ENCODE results near the gene FBXO36.

DNA sequence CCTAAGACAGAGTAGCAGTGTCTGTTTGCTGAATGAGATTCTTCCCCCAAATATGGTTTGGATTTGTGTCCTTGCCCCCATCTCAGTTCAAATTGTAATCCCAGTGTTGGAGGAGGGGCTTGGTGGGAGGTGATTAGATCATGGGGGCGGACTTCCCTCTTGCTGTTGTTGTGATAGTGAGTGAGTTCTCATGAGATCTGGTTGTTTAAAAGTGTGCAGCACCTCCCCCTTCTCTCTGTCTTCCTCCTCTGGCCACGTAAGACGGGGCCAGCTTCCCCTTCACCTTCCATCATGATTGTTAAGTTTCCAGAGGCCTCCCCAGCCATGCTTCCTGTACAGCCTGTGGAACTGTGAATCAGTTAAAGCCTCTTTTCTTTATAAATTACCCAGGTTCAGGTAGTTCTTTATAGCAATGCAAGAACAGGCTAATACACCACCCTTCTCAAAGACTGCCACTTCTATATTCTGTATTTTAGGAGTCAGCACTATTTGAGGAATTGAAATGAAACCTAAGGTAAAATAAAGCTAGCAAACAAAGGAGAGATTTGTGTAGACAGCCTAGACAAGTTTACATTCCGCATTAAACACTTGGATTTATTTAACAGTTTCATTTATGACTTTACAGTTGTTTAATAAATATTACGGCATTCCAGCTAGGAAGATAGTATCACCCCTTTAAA is 21.6 kb downstream of the FBXO36 start:
- TF ChIP-seq EZH2 (IDR thresholded peaks at IDR 0.05; ENCODE audit: low read depth, unreplicated experiment) (no peak), POLR2AphosphoS5 (IDR thresholded peaks at IDR 0.05; ENCODE audit: low read depth) (no peak), EZH2phosphoT487 (IDR thresholded peaks at IDR 0.05; ENCODE audit: unreplicated experiment) (no peak), CREB1 (CRISPR knock-in tag; IDR thresholded peaks at IDR 0.05; ENCODE audit: low read depth) (no peak), ZNF331 (CRISPR knock-in tag; IDR thresholded peaks at IDR 0.05; ENCODE audit: low read depth) (no peak), JUNB (IDR thresholded peaks at IDR 0.05; ENCODE audit: unreplicated experiment) (no peak), STAT1 (IDR thresholded peaks at IDR 0.05; ENCODE audit: unreplicated experiment) (no peak)
- TF ChIP-seq, protein P1, sequence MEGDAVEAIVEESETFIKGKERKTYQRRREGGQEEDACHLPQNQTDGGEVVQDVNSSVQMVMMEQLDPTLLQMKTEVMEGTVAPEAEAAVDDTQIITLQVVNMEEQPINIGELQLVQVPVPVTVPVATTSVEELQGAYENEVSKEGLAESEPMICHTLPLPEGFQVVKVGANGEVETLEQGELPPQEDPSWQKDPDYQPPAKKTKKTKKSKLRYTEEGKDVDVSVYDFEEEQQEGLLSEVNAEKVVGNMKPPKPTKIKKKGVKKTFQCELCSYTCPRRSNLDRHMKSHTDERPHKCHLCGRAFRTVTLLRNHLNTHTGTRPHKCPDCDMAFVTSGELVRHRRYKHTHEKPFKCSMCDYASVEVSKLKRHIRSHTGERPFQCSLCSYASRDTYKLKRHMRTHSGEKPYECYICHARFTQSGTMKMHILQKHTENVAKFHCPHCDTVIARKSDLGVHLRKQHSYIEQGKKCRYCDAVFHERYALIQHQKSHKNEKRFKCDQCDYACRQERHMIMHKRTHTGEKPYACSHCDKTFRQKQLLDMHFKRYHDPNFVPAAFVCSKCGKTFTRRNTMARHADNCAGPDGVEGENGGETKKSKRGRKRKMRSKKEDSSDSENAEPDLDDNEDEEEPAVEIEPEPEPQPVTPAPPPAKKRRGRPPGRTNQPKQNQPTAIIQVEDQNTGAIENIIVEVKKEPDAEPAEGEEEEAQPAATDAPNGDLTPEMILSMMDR (conservative IDR thresholded peaks at IDR 0.05; ENCODE audit: low read depth in 2 of 2) = no peak
- TF ChIP-seq, protein P2, sequence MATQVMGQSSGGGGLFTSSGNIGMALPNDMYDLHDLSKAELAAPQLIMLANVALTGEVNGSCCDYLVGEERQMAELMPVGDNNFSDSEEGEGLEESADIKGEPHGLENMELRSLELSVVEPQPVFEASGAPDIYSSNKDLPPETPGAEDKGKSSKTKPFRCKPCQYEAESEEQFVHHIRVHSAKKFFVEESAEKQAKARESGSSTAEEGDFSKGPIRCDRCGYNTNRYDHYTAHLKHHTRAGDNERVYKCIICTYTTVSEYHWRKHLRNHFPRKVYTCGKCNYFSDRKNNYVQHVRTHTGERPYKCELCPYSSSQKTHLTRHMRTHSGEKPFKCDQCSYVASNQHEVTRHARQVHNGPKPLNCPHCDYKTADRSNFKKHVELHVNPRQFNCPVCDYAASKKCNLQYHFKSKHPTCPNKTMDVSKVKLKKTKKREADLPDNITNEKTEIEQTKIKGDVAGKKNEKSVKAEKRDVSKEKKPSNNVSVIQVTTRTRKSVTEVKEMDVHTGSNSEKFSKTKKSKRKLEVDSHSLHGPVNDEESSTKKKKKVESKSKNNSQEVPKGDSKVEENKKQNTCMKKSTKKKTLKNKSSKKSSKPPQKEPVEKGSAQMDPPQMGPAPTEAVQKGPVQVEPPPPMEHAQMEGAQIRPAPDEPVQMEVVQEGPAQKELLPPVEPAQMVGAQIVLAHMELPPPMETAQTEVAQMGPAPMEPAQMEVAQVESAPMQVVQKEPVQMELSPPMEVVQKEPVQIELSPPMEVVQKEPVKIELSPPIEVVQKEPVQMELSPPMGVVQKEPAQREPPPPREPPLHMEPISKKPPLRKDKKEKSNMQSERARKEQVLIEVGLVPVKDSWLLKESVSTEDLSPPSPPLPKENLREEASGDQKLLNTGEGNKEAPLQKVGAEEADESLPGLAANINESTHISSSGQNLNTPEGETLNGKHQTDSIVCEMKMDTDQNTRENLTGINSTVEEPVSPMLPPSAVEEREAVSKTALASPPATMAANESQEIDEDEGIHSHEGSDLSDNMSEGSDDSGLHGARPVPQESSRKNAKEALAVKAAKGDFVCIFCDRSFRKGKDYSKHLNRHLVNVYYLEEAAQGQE (IDR thresholded peaks at IDR 0.05; ENCODE audit: unreplicated experiment) = no peak
- TF ChIP-seq, protein P3, sequence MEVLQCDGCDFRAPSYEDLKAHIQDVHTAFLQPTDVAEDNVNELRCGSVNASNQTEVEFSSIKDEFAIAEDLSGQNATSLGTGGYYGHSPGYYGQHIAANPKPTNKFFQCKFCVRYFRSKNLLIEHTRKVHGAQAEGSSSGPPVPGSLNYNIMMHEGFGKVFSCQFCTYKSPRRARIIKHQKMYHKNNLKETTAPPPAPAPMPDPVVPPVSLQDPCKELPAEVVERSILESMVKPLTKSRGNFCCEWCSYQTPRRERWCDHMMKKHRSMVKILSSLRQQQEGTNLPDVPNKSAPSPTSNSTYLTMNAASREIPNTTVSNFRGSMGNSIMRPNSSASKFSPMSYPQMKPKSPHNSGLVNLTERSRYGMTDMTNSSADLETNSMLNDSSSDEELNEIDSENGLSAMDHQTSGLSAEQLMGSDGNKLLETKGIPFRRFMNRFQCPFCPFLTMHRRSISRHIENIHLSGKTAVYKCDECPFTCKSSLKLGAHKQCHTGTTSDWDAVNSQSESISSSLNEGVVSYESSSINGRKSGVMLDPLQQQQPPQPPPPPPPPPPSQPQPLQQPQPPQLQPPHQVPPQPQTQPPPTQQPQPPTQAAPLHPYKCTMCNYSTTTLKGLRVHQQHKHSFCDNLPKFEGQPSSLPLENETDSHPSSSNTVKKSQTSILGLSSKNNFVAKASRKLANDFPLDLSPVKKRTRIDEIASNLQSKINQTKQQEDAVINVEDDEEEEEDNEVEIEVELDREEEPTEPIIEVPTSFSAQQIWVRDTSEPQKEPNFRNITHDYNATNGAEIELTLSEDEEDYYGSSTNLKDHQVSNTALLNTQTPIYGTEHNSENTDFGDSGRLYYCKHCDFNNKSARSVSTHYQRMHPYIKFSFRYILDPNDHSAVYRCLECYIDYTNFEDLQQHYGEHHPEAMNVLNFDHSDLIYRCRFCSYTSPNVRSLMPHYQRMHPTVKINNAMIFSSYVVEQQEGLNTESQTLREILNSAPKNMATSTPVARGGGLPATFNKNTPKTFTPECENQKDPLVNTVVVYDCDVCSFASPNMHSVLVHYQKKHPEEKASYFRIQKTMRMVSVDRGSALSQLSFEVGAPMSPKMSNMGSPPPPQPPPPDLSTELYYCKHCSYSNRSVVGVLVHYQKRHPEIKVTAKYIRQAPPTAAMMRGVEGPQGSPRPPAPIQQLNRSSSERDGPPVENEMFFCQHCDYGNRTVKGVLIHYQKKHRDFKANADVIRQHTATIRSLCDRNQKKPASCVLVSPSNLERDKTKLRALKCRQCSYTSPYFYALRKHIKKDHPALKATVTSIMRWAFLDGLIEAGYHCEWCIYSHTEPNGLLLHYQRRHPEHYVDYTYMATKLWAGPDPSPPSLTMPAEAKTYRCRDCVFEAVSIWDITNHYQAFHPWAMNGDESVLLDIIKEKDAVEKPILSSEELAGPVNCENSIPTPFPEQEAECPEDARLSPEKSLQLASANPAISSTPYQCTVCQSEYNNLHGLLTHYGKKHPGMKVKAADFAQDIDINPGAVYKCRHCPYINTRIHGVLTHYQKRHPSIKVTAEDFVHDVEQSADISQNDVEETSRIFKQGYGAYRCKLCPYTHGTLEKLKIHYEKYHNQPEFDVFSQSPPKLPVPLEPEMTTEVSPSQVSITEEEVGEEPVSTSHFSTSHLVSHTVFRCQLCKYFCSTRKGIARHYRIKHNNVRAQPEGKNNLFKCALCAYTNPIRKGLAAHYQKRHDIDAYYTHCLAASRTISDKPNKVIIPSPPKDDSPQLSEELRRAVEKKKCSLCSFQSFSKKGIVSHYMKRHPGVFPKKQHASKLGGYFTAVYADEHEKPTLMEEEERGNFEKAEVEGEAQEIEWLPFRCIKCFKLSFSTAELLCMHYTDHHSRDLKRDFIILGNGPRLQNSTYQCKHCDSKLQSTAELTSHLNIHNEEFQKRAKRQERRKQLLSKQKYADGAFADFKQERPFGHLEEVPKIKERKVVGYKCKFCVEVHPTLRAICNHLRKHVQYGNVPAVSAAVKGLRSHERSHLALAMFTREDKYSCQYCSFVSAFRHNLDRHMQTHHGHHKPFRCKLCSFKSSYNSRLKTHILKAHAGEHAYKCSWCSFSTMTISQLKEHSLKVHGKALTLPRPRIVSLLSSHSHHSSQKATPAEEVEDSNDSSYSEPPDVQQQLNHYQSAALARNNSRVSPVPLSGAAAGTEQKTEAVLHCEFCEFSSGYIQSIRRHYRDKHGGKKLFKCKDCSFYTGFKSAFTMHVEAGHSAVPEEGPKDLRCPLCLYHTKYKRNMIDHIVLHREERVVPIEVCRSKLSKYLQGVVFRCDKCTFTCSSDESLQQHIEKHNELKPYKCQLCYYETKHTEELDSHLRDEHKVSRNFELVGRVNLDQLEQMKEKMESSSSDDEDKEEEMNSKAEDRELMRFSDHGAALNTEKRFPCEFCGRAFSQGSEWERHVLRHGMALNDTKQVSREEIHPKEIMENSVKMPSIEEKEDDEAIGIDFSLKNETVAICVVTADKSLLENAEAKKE (CRISPR knock-in tag; IDR thresholded peaks at IDR 0.05) = no peak
